GM19238 (cell line): Measurements from ENCODE around the gene SLC8A2.

Experiments
- DNase-seq: peaks from one replicate; pipeline ENCODE4 v3.0.0; 2011; ENCODE audit warnings: low spot score; ENCODE audit not compliant: insufficient read length

The SLC8A2 gene

GRCh38 chr19:47503130-47503825 lies 31.6 kb upstream of the SLC8A2 start:
- no peak for DNase-seq

- DNase-seq = no peak
Measured at GRCh38 chr19:47499863-47500830, 28.5 kb upstream of the SLC8A2 start.

- no peak for DNase-seq
Measured at GRCh38 chr19:47499371-47499770, 27.7 kb upstream of the SLC8A2 start.

- DNase-seq = no peak
Measured at GRCh38 chr19:47498561-47498960, 26.9 kb upstream of the SLC8A2 start.

- DNase-seq = no peak
Measured at GRCh38 chr19:47497821-47498520, 26.3 kb upstream of the SLC8A2 start.

- DNase-seq = no peak
Measured at GRCh38 chr19:47497050-47497766, 25.5 kb upstream of the SLC8A2 start.

GRCh38 chr19:47495478-47496372 lies 24.0 kb upstream of the SLC8A2 start:
- DNase-seq = no peak

GRCh38 chr19:47494729-47495128 lies 23.0 kb upstream of the SLC8A2 start:
- no peak for DNase-seq

GRCh38 chr19:47494211-47494547 lies 22.5 kb upstream of the SLC8A2 start:
- DNase-seq = no peak

GRCh38 chr19:47493378-47494210 lies 21.9 kb upstream of the SLC8A2 start:
- no peak for DNase-seq

GRCh38 chr19:47492571-47493377 lies 21.1 kb upstream of the SLC8A2 start:
- no peak for DNase-seq

GRCh38 chr19:47492137-47492533 lies 20.4 kb upstream of the SLC8A2 start:
- no peak for DNase-seq

- no peak for DNase-seq
Measured at GRCh38 chr19:47491358-47492136, 19.9 kb upstream of the SLC8A2 start.

- DNase-seq = no peak
Measured at GRCh38 chr19:47490847-47491246, 19.2 kb upstream of the SLC8A2 start.

GRCh38 chr19:47490031-47490430 lies 18.3 kb upstream of the SLC8A2 start:
- DNase-seq = no peak

- no peak for DNase-seq
Measured at GRCh38 chr19:47489072-47489914, 17.6 kb upstream of the SLC8A2 start.
